Erythroblast (primary cell): Measurements from ENCODE around the gene CD81.

Experiments used
- DNase-seq, 2 experiments: peaks; one replicate each; lab custom pipeline; 2025; lab: John Stamatoyannopoulos, UW
- GATA1 ChIP-seq: IDR thresholded peaks from 2 replicates; pipeline ENCODE4 v1.6.1; 2011; ENCODE audit warnings: low read depth, mild to moderate bottlenecking, control low read depth, low read length, moderate library complexity
- POLR2A ChIP-seq: IDR thresholded peaks from 2 replicates; pipeline ENCODE4 v1.6.1; 2011; ENCODE audit warnings: mild to moderate bottlenecking, low read length

CD81 gene

DNA sequence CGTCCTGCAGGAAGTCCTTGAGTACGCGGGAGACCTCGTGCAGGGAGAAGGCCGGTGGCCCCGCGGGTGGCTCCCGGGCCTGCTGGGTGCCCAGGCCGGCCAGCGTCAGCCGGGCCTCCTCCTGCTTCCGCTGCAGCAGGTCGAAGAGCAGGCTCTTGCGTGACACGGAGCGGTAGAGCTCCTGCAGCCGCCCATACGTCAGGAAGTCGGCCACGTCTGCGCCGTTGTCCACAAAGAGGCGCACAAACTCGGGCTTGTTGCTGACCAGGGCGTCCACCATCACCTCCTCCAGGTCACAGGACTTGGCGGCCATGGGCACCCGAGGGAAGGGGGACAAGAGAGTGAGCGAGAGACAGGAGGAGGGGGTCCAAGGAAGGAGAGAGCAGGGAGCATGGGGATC, 38.1 kb downstream of the CD81 start:
- no peak for TF ChIP-seq POLR2A
- no peak for TF ChIP-seq GATA1

DNA sequence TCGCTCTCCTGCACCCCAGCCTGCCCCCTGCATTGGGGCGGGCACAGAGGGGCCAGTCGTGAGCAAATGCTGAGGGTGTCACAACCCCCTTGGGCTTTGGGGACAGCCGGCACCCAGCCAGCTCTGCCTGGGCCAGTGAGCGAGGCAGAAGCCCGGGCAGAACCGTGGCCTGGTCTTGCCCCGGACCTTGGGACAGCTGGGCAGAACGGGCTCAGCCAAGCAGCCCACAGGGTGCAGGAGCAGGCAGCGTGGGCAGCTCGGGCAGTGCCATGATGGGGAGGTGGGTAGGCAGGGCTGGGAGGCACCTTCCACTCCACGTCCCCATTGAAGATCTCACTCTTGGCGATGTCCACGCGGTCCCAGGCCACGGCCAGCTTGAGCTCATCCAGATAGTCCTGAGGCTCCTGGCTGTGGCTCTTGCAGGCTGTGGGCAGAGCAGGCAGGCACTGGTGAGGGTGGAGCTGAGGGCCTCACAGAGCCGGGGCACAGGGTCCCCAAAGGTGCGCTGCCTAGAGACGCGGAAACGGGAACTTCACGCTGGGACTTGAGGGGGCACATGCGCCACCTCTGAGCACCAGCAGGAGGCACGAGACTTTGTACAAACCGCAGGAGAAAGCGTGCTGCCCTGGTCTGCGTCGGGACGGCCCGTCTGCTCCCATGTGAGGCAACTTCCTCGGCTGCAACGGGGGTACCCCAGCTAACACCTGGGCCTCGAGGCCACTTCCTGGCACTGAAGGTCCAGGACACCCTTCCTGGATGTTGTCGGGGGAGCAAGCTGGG, 38.7 kb downstream of the CD81 start:
- peak in 1 of 2 experiments; percentile 10 for DNase-seq

More for the DNA sequence above, 38.1 kb downstream of the CD81 start:
- no peak for DNase-seq

DNA sequence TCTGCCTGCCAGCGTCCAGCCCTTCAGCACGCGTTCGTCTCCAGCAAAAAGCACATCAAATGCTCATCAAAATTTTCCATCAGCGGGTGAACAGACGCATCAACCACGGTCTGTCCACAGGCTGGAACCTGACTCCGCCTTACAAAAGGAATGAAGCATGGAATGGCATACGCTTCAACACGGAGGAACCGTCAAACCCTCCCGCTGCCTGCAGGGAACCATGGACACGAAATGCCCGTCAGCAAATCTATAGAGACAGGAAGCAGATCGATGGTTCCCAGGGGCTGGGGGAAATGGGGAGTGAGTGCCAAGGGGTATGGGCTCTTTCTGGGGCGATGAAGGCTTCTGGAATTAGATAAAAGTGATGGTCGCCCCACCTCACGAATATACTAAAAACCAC, 39.7 kb downstream of the CD81 start:
- no peak for TF ChIP-seq GATA1
- no peak for TF ChIP-seq POLR2A
- no peak for DNase-seq

More for the DNA sequence above, 38.7 kb downstream of the CD81 start:
- TF ChIP-seq POLR2A (no peak), GATA1 (no peak)

DNA sequence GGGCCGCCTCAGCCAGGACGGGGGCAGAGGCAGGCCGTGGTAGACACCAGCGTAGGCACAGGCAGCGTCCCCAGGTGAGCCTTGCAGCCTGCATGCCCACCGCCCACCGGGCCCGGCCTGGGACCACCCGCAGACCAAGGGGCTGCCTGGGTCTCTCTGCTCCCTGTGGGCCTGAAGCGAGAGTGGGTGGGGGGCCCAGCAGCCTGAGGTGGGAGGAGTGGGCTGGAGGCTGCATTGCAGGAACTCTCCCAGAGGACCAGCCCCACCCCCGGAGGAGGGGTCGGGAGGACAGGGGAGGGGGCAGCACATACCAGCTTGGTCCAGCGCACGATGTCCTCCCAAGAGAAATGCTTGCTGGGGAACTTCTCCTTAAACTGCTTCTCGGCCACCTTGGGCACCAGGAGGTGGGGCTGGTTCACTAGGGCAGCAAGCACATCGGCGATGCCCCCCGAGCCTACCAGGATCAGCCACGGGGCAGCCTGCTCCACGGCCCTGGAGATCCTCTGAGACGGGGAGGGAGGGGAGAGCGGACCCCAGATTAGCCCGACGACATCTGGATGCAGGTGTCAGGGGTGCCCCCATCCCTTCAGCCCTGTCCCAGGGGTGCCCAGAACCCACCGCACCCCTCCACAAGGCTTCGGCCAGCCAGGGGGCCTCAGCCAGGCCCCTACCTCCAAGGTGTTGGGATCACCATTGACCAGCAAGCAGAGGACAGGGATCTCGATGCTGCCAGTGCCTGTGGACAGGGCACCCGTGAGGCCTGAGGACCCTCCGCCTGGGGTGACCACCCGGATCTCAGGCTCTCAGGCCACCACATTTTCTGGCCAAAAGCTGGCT, 41.0 kb downstream of the CD81 start:
- no peak for DNase-seq
- no peak for TF ChIP-seq GATA1
- no peak for TF ChIP-seq POLR2A

DNA sequence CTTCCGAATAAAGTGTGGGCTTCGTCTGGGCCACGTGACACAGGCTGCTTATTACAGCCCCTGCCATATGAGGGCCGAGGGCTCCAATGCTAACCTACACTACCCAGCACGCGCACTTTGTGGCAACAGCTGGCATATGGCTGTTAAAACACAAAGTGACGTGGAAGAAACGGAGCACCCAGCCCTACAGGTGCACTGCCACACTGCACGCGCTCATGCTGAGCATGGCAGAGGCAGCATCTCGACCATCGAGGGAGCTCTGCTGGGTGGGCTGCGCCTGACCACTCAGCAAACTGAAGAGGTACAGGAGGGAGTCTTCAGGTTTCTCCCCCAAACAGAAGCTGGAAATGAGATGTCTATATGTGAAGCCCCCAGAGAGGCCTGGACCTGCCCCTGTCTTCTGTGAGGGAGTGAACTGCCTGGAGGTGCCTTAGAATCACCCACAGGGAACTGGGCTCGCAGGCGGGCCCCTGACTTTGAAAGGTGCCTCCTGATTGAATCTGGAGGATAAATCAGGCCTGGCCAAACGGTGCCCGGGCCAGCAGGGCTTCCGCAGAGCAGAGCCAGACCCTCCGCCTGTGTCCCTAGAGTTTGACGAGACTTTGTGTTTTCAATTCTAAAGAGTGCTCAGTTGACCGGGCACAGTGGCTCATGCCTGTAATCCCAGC, 41.7 kb downstream of the CD81 start:
- DNase-seq = no peak
- TF ChIP-seq POLR2A = no peak
- no peak for TF ChIP-seq GATA1

DNA sequence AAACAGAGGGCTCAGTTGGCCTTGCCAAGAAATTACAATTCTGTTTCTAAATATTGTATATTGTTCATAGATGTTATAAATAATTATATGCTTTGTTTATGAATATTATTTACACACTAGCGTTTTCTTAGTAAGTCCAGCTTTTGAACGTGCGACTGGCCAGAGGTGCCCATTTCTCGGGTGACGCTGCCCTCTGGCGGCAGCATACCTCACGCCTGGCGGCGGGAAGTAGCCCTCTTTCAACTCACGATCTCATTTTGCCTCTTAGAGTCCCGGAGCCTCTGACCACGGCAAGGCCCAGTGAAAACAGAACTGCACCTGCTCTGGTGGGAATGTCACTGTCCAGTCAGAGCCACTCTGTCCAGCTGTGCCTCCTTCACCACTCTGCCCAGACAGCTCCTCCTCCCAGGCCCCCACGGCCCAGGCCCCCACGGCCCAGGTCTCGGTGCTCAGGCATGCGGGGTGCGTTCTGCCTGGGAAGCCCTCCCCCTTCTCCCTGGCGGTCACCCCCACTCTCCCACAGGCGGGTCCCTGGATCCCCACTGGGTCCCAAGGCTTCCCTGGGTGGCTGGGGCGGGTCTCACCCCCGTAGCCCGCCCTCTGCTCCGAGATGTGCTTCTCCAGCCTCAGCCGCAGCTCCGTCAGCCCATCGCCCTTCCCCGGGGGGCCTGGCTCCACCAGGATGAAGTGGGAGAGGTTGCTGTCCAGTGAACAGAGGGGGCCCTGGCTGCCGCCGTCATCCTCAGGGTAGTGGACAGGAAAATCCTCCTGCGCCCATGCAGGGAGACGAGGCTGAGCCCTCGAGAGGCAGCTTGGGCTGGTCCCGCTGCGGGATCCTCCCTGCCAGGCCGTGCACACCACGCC, 42.8 kb downstream of the CD81 start:
- TF ChIP-seq POLR2A (no peak), GATA1 (no peak)
- DNase-seq = peak; percentile 79 to 87

DNA sequence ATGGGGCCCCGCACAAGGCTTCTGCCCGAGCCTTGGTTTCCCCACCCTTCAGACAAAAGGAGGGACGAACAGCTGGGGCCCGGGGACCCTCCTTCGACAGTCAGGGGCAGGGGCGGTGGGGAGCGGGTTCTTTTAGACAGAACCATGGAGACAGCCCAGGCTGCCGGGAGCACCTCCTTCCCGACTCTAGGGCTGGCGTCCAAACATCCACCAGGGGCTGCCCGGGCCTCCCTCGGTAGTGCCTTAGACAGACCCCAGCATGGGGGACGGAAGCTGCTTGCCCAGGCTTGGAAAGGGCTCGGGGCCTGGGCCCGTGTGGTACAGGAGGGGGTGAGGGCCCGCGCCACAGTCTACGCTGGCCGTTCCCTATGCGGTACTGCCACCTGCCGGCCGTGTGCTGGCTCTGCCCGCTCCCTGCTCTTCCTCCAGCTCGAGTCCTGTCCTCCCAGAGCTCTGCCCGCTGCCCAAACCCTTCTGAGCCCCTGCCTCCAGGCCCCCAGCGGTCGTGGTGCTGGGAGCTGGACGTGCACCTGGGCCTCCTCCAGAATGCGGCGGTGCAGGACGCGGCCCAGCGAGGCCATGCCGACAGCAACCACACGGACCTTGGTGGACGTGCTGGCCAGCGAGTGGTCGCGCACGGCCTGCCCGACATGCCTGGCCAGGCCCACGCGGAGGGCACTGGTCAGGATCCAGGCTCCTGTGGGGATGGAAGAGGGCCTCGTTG, 43.6 kb downstream of the CD81 start:
- TF ChIP-seq GATA1 (no peak), POLR2A (no peak)
- DNase-seq = peak; percentile 71 to 86

DNA sequence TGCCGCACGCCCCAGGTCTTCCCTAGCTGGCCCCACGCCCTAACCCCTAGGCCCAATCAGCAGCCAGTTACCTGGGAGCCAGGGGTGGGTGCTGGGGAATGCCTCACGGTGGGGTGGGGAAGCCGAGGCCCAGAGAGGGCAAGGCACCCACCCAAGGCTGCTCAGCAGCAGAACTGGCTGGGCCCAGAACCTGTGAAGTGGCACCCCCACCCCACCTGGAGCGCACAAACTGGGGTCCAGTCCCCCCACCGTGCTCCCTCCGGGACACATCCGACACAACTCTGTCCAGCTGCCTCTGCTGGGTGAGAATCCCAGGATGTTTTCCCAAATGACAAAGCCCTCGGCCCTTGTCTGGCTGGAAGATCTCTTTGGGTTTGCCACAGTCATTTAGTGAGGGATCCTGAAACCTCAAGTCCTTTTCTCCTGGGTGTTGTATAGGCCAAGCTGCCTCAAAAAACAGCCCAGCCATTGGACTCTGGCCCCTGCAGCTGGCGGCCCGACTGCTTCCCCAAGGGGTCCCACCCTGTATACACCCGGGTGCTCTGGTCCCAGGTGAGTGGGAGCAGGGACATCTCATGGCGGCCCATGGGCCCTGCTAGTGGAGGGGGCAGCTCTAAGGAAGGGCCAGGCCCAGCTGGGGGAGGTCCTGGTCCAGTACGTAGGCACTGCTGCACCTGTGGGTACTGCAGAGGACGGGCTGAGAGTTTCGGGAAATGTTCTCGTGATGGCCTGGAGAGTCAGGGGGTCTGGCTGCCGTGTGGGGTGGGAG, 44.3 kb downstream of the CD81 start:
- TF ChIP-seq POLR2A (no peak), GATA1 (no peak)
- no peak for DNase-seq

DNA sequence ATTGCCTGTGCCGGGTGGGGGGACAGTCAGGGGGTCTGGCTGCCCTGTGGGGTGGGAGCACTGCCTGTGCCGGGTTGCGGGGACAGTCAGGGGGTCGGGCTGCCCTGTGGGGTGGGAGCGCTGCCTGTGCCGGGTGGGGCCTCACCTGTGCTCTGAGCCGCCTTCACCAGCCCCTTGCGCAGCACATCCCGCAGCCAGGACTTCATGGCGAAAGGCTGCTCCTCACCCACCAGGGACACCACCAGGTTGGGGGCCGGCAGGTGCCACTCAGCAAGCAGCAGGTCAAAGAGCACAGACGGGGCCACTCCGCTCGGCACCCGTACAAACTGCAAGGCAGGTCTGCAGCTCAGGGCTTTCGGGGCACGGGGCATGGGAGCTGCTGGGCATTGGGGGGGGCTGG, 44.9 kb downstream of the CD81 start:
- no peak for TF ChIP-seq POLR2A
- no peak for TF ChIP-seq GATA1
- no peak for DNase-seq

DNA sequence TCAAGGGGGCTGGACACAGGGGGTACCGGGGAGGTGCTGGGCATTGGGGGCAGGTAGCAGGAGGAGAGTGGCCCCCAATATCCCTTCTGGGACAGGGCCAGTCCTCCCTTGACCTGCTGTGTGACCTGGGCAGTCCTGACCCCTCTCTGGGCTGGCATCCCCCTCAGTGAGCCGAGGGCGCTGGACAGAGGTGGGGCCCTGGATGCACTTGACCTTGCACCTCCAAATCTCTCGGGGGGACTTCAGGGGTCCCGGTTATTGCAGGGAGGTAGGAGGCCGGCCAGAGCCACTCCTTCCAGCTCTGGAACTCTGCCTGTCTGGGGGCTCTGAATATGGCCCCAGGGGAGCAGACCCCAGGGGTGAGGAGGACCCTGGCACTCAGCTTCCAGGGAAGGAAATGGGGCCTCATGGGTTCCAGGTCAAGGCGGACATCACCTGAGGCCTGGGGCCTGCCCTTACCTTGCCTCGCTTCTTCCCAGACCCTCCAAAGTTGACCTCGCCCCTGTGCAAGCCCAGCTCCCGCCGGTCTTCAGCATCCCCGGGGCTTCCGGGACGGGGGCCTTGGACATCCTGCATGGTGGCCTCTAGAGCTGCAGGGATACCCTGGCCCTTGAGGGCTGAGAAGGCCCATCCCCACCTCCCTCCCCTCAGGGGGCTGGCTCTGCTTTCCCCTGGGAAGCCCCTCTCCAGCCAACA, 45.5 kb downstream of the CD81 start:
- no peak for DNase-seq
- no peak for TF ChIP-seq POLR2A
- no peak for TF ChIP-seq GATA1
